ENCODE measurements around the gene P2RY13. TPM values are rescaled to one million over a fixed set of nuclear protein-coding genes. Genes with fewer than 3 reads are reported as not detected.

P2RY13 gene
- total and polyA plus RNA-seq, 2 experiments from 2014 or later: not detected

- DNase-seq (ENCODE audit: low spot score): no peak
- Histone ChIP-seq H3K4me1 (ENCODE audit: insufficient read depth) (no peaks in the 10 kb centered on the region), H3K4me2 (no peak overlapping the region), H3K27me3 (no peaks in the 10 kb centered on the region), H3K9me2 (replicated peaks; ENCODE audit: insufficient read depth) (no peaks in the 10 kb centered on the region), H4K20me1 (ENCODE audit: insufficient read depth, poor library complexity, severe bottlenecking) (no peaks in the 10 kb centered on the region), H3K4me3 (no peak overlapping the region), H3K27ac (peak overlapping the region; percentile 13), H2AFZ (no peak overlapping the region), H3K79me2 (no peaks in the 10 kb centered on the region), H3K9me3 (ENCODE audit: low read depth) (no peaks in the 10 kb centered on the region), H3K36me3 (replicated peaks; ENCODE audit: insufficient read depth, low read depth) (no peaks in the 10 kb centered on the region)
- TF ChIP-seq CTCF (IDR thresholded peaks at IDR 0.05; ENCODE audit: poor library complexity) (no peak), EZH2phosphoT487 (IDR thresholded peaks at IDR 0.05; ENCODE audit: low read depth, severe bottlenecking, unreplicated experiment) (no peak), EZH2 (IDR thresholded peaks at IDR 0.05; ENCODE audit: borderline replicate concordance) (no peak)
- 69% methylated on average over 4 of the region's 4 CpGs for WGBS (ENCODE audit: low lambda C conversion rate, missing lambda C conversion rate)
Observed at GRCh38 chr3:151283387-151283786, 46.0 kb downstream of the P2RY13 start.

GRCh38 chr3:151282921-151283320, 46.4 kb downstream of the P2RY13 start:
- no peak overlapping the region for H3K4me2 ChIP-seq
- no peaks in the 10 kb centered on the region for H3K79me2 ChIP-seq
- peak; percentile 52 for DNase-seq (ENCODE audit: low spot score)
- no peaks in the 10 kb centered on the region for H4K20me1 ChIP-seq (ENCODE audit: insufficient read depth, poor library complexity, severe bottlenecking)
- H3K9me3 ChIP-seq (ENCODE audit: low read depth): no peaks in the 10 kb centered on the region
- H3K27me3 ChIP-seq: no peaks in the 10 kb centered on the region
- no peaks in the 10 kb centered on the region for H3K36me3 ChIP-seq (replicated peaks; ENCODE audit: insufficient read depth, low read depth)
- H3K27ac ChIP-seq: no peak overlapping the region
- no peaks in the 10 kb centered on the region for H3K4me1 ChIP-seq (ENCODE audit: insufficient read depth)
- no peak overlapping the region for H2AFZ ChIP-seq
- 3% methylated on average over 1 of the region's 1 CpG for WGBS (ENCODE audit: low lambda C conversion rate, missing lambda C conversion rate)
- H3K4me3 ChIP-seq: no peak overlapping the region
- TF ChIP-seq EZH2 (IDR thresholded peaks at IDR 0.05; ENCODE audit: borderline replicate concordance): no peak
- TF ChIP-seq EZH2phosphoT487 (IDR thresholded peaks at IDR 0.05; ENCODE audit: low read depth, severe bottlenecking, unreplicated experiment): no peak
- peak; percentile 73 for TF ChIP-seq CTCF (IDR thresholded peaks at IDR 0.05; ENCODE audit: poor library complexity)
- H3K9me2 ChIP-seq (replicated peaks; ENCODE audit: insufficient read depth): no peaks in the 10 kb centered on the region

- Histone ChIP-seq H3K9me3 (ENCODE audit: low read depth) (no peaks in the 10 kb centered on the region), H4K20me1 (ENCODE audit: insufficient read depth, poor library complexity, severe bottlenecking) (no peaks in the 10 kb centered on the region), H3K27ac (peak overlapping the region; percentile 13), H3K27me3 (no peaks in the 10 kb centered on the region), H3K79me2 (no peaks in the 10 kb centered on the region), H3K4me1 (ENCODE audit: insufficient read depth) (no peaks in the 10 kb centered on the region), H3K4me2 (no peak overlapping the region), H3K36me3 (replicated peaks; ENCODE audit: insufficient read depth, low read depth) (no peaks in the 10 kb centered on the region), H3K4me3 (no peak overlapping the region), H3K9me2 (replicated peaks; ENCODE audit: insufficient read depth) (no peaks in the 10 kb centered on the region), H2AFZ (no peak overlapping the region)
- TF ChIP-seq EZH2 (IDR thresholded peaks at IDR 0.05; ENCODE audit: borderline replicate concordance) (no peak), CTCF (IDR thresholded peaks at IDR 0.05; ENCODE audit: poor library complexity) (no peak), EZH2phosphoT487 (IDR thresholded peaks at IDR 0.05; ENCODE audit: low read depth, severe bottlenecking, unreplicated experiment) (no peak)
- DNase-seq (ENCODE audit: low spot score): no peak
- 60% methylated on average over 9 of the region's 9 CpGs for WGBS (ENCODE audit: low lambda C conversion rate, missing lambda C conversion rate)
Observed at GRCh38 chr3:151281671-151282324, 47.6 kb downstream of the P2RY13 start.
